HCT116 (cell line): ENCODE measurements around the gene TMCC3. TPM values are rescaled to one million over a fixed set of nuclear protein-coding genes. Genes with fewer than 3 reads are reported as not detected.

Experiments used
- ATAC-seq: fragments of 200-7000 bp; cut with Tn5 transposase; 2 replicates; pipeline ENCODE4 v1.9.1; 2020; ENCODE audit warnings: mild to moderate bottlenecking, moderate library complexity
- BruUV-seq: library from RNA; stranded (reverse); fragments of 400-500 nt; replicated peaks from 2 replicates; lab custom pipeline; 2021; lab: Mats Ljungman, UMichigan
- CTCF ChIA-PET: fragments of 300-600 bp; sonication (Branson Sonifier 250); formaldehyde crosslinking; loops from one replicate; lab custom pipeline; 2021; ENCODE audit warnings: antibody characterized with exemption; lab: Charles Lee
- POLR2A ChIA-PET: fragments of 300-600, 350-600 bp; sonication (Branson Sonifier 250); formaldehyde crosslinking; loops from one replicate; lab custom pipeline; 2021; ENCODE audit warnings: antibody characterized with exemption; lab: Charles Lee
- RAD21 ChIA-PET, 2 experiments: fragments of 300-600 bp; sonication (Branson Sonifier 250); formaldehyde crosslinking; loops; one replicate each; lab custom pipeline; 2023; ENCODE audit warnings: low total read pairs in 2 of 2; ENCODE audit not compliant: uncharacterized antibody in 2 of 2, unreplicated experiment in 2 of 2, low non-redundant PET in 1 of 2; lab: Charles Lee
- DNase-seq: peaks from one replicate; pipeline ENCODE4 v3.0.0-alpha.2; 2010; ENCODE audit warnings: low read depth, low spot score
- H2AFZ ChIP-seq: fragments of 200-600 bp; shearing (Covaris generic), sonication (generic); 2 replicates; pipeline ENCODE4 v1.6.1; 2017; ENCODE audit warnings: low read depth, mixed run types, mixed read lengths, antibody characterized with exemption, low read length; ENCODE audit not compliant: poor library complexity, severe bottlenecking
- H3K27ac ChIP-seq: 2 replicates; pipeline ENCODE4 v1.5.1; 2012; ENCODE audit warnings: low read depth, low read length
- H3K27me3 ChIP-seq: fragments of 200-600 bp; sonication (generic); 2 replicates; pipeline ENCODE4 v1.6.1; 2016; ENCODE audit warnings: mixed run types, low read length, mixed read lengths; ENCODE audit not compliant: insufficient read depth
- H3K36me3 ChIP-seq, 2 experiments: fragments of 200-500 bp in 1 of 2; fragments of 200-600 bp in 1 of 2; sonication (Bioruptor generic) in 1 of 2; sonication (generic) in 1 of 2; 2 replicates each; pipeline versions ENCODE4 v1.5.1 to v1.6.1; 2014 to 2016; ENCODE audit warnings: low read length in 2 of 2, inconsistent platforms in 1 of 2, mixed read lengths in 1 of 2, mixed run types in 1 of 2; ENCODE audit not compliant: insufficient read depth in 2 of 2, control insufficient read depth in 1 of 2
- H3K4me1 ChIP-seq, 2 experiments: fragments of 200-600 bp in 1 of 2; sonication (generic) in 1 of 2; 2 replicates each; pipeline versions ENCODE4 v1.5.1 to v1.6.1; 2012 to 2017; ENCODE audit warnings: low read length in 2 of 2, inconsistent platforms in 1 of 2, mild to moderate bottlenecking in 1 of 2, mixed read lengths in 1 of 2, mixed run types in 1 of 2, moderate library complexity in 1 of 2; ENCODE audit not compliant: insufficient read depth in 2 of 2, control insufficient read depth in 1 of 2
- H3K4me2 ChIP-seq: fragments of 200-600 bp; sonication (generic); 2 replicates; pipeline ENCODE4 v1.6.1; 2017; ENCODE audit warnings: mixed run types, low read length, mixed read lengths
- H3K4me3 ChIP-seq, 2 experiments: fragments of 200-600 bp in 1 of 2; sonication (generic) in 1 of 2; replicated peaks in 1 of 2; 2 replicates each; pipeline ENCODE4 v1.5.1; 2011 to 2016; ENCODE audit warnings: low read length in 2 of 2, control low read depth in 1 of 2, low read depth in 1 of 2, mild to moderate bottlenecking in 1 of 2, mixed read lengths in 1 of 2, mixed run types in 1 of 2
- H3K79me2 ChIP-seq: fragments of 200-600 bp; sonication (generic); 2 replicates; pipeline ENCODE4 v1.6.1; 2017; ENCODE audit warnings: mild to moderate bottlenecking, mixed run types, low read length, moderate library complexity, mixed read lengths; ENCODE audit not compliant: insufficient read depth
- H3K9ac ChIP-seq: fragments of 200-600 bp; sonication (generic); 2 replicates; pipeline ENCODE4 v1.6.1; 2016; ENCODE audit warnings: low read length, mixed read lengths
- H3K9me2 ChIP-seq: fragments of 200-600 bp; sonication (generic), shearing (Covaris generic); 2 replicates; pipeline ENCODE4 v1.6.1; 2017; ENCODE audit warnings: mixed run types, mild to moderate bottlenecking, moderate library complexity; ENCODE audit not compliant: insufficient read depth
- H3K9me3 ChIP-seq, 2 experiments: fragments of 200-500 bp in 1 of 2; fragments of 200-600 bp in 1 of 2; sonication (Bioruptor generic) in 1 of 2; sonication (generic) in 1 of 2; 2 replicates each; pipeline ENCODE4 v1.6.1; 2014 to 2017; ENCODE audit warnings: low read length in 2 of 2, mixed read lengths in 2 of 2, inconsistent platforms in 1 of 2, low read depth in 1 of 2, mild to moderate bottlenecking in 1 of 2, mixed run types in 1 of 2, moderate library complexity in 1 of 2; ENCODE audit not compliant: control insufficient read depth in 1 of 2, insufficient read depth in 1 of 2
- H4K20me1 ChIP-seq: fragments of 200-600 bp; sonication (generic), shearing (Covaris generic); 2 replicates; pipeline ENCODE4 v1.6.1; 2017; ENCODE audit warnings: mixed run types, mild to moderate bottlenecking, moderate library complexity; ENCODE audit not compliant: insufficient read depth
- CBX3 ChIP-seq: IDR thresholded peaks from 2 replicates; pipeline ENCODE4 v1.6.1; 2012; ENCODE audit warnings: low read depth
- EGR1 ChIP-seq: IDR thresholded peaks from 2 replicates; pipeline ENCODE4 v1.6.1; 2012; ENCODE audit warnings: low read depth
- ELF1 ChIP-seq: IDR thresholded peaks from 2 replicates; pipeline ENCODE4 v1.6.1; 2012; ENCODE audit warnings: low read depth, borderline replicate concordance
- FOSL1 ChIP-seq: IDR thresholded peaks from 2 replicates; pipeline ENCODE4 v1.6.1; 2012; ENCODE audit warnings: low read depth
- SIN3A ChIP-seq: IDR thresholded peaks from 2 replicates; pipeline ENCODE4 v1.6.1; 2012; ENCODE audit warnings: low read depth
- SRF ChIP-seq: IDR thresholded peaks from 2 replicates; pipeline ENCODE4 v1.6.1; 2012; ENCODE audit warnings: low read depth
- ZFX ChIP-seq: fragments of 450-650 bp; IDR thresholded peaks from 2 replicates; pipeline ENCODE4 v1.6.1; 2017
- intact Hi-C: fragments of 100-400 bp; cut with micrococcal nuclease; formaldehyde crosslinking; loops from 2 replicates; pipeline ENCODE4 v1.10.0; 2022
- total RNA-seq: library from RNA; stranded (reverse); gene quantifications from one replicate; pipeline ENCODE4 v1.2.1, GENCODE V29; 2021; ENCODE audit not compliant: unreplicated experiment
- TF ChIP-seq, protein P1 (sequence below): IDR thresholded peaks from 2 replicates; pipeline ENCODE4 v1.6.1; 2012; ENCODE audit warnings: low read depth
- TF ChIP-seq, protein P2 (sequence below), 3 experiments: fragments of 200-600 bp in 1 of 3; sonication (generic) in 1 of 3; IDR thresholded peaks in 2 of 3; conservative IDR thresholded peaks in 1 of 3; 2 replicates each; pipeline ENCODE4 v1.5.1; 2012 to 2017; ENCODE audit warnings: low read depth in 2 of 3, low read length in 2 of 3, antibody characterized with exemption in 1 of 3, borderline replicate concordance in 1 of 3, control low read depth in 1 of 3, mild to moderate bottlenecking in 1 of 3, mixed read lengths in 1 of 3, mixed run types in 1 of 3, moderate library complexity in 1 of 3; ENCODE audit not compliant: insufficient read depth in 1 of 3
- TF ChIP-seq, protein P3 (sequence below): IDR thresholded peaks from 2 replicates; pipeline ENCODE4 v1.6.1; 2012
- TF ChIP-seq, protein P4 (sequence below): IDR thresholded peaks from 2 replicates; pipeline ENCODE4 v1.6.1; 2011; ENCODE audit warnings: mild to moderate bottlenecking, low read length, moderate library complexity; ENCODE audit not compliant: insufficient replicate concordance; ENCODE audit errors: extremely low read depth

TMCC3 gene
- total RNA-seq, 1 experiment from 2014 or later, result 4.5 TPM

DNA sequence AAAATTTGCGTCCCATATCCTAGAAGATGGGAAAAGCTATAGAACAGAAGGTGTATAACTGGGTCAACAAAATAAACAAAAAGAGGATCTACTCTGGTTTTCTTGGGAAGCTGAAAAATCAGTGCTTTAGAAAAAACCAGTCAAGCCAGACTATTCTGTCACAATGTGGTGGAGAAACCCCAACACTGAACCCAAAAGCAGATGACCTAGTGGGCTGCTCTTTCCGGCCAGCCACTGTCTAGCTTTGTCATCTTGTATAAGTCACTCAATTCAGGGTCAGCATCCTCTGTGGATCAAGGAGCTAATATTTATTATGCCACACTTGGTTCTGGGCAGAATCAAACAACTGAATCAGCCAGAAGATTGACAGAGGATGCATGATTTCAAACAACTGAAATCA, 26.6 kb upstream of the TMCC3 start (continued):
- TF ChIP-seq, protein P1, sequence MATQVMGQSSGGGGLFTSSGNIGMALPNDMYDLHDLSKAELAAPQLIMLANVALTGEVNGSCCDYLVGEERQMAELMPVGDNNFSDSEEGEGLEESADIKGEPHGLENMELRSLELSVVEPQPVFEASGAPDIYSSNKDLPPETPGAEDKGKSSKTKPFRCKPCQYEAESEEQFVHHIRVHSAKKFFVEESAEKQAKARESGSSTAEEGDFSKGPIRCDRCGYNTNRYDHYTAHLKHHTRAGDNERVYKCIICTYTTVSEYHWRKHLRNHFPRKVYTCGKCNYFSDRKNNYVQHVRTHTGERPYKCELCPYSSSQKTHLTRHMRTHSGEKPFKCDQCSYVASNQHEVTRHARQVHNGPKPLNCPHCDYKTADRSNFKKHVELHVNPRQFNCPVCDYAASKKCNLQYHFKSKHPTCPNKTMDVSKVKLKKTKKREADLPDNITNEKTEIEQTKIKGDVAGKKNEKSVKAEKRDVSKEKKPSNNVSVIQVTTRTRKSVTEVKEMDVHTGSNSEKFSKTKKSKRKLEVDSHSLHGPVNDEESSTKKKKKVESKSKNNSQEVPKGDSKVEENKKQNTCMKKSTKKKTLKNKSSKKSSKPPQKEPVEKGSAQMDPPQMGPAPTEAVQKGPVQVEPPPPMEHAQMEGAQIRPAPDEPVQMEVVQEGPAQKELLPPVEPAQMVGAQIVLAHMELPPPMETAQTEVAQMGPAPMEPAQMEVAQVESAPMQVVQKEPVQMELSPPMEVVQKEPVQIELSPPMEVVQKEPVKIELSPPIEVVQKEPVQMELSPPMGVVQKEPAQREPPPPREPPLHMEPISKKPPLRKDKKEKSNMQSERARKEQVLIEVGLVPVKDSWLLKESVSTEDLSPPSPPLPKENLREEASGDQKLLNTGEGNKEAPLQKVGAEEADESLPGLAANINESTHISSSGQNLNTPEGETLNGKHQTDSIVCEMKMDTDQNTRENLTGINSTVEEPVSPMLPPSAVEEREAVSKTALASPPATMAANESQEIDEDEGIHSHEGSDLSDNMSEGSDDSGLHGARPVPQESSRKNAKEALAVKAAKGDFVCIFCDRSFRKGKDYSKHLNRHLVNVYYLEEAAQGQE, result no peak
- TF ChIP-seq FOSL1 (no peak), ZFX (no peak), ELF1 (no peak)

DNA sequence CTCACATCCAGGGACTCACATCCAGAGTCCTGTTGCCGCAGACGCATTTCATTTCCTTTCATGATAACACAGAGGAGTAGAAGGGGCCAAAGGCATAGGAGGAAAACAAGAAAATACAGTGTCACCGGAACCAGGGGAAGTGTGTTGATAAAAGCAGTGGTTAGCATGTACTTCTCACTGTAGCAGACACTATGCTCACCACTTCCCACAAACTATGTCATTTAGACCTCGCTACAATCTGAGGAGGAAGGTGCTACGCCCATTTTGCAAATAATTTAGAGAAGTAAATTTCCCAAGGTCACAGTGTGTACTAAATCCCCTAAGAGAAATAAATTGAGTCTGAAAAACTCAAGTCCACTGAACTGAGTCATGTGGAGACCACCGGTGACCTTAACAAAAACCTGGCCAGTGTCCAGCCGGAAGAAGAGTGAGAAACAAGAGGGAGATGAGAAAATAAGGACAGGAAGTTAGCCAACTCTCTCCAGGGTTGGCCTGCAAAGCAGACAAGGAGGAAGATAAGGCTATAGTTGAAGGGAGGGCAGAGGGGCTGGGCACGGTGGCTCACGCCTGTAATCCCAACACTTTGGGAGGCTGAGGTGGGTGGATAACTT, 25.8 kb upstream of the TMCC3 start:
- no peak overlapping the region for H3K9ac ChIP-seq
- no peaks in the 10 kb centered on the region for H3K9me2 ChIP-seq
- DNase-seq (no peak), ATAC-seq (no peak)
- H3K36me3 ChIP-seq, result no peaks in the 10 kb centered on the region
- POLR2A ChIA-PET, result no interaction called here
- no peak overlapping the region for H3K4me2 ChIP-seq
- H4K20me1 ChIP-seq, result no peaks in the 10 kb centered on the region
- H3K79me2 ChIP-seq, result no peaks in the 10 kb centered on the region
- no peak overlapping the region for H3K27ac ChIP-seq
- RAD21 ChIA-PET, result no interaction called here
- no peak overlapping the region for H3K4me3 ChIP-seq
- no TSS peak for BruUV-seq
- no peaks in the 10 kb centered on the region for H3K27me3 ChIP-seq
- CTCF ChIA-PET, result interaction anchor here (1.1 kb wide), 1 partner anchor 199 kb away, joined by 3 read pairs; no protein-coding TSS in a partner anchor
- no peaks in the 10 kb centered on the region for H3K9me3 ChIP-seq
- no peaks in the 10 kb centered on the region for H3K4me1 ChIP-seq
- intact Hi-C loops, result no loop called here
- no peak overlapping the region for H2AFZ ChIP-seq
- TF ChIP-seq, protein P2, sequence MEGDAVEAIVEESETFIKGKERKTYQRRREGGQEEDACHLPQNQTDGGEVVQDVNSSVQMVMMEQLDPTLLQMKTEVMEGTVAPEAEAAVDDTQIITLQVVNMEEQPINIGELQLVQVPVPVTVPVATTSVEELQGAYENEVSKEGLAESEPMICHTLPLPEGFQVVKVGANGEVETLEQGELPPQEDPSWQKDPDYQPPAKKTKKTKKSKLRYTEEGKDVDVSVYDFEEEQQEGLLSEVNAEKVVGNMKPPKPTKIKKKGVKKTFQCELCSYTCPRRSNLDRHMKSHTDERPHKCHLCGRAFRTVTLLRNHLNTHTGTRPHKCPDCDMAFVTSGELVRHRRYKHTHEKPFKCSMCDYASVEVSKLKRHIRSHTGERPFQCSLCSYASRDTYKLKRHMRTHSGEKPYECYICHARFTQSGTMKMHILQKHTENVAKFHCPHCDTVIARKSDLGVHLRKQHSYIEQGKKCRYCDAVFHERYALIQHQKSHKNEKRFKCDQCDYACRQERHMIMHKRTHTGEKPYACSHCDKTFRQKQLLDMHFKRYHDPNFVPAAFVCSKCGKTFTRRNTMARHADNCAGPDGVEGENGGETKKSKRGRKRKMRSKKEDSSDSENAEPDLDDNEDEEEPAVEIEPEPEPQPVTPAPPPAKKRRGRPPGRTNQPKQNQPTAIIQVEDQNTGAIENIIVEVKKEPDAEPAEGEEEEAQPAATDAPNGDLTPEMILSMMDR (IDR thresholded peaks at IDR 0.05 in 2 of 3, conservative IDR thresholded peaks at IDR 0.05 in 1 of 3; ENCODE audit: borderline replicate concordance in 1 of 3, insufficient read depth in 1 of 3, low read depth in 2 of 3, low read length in 2 of 3), result no peak
- TF ChIP-seq, protein P3, sequence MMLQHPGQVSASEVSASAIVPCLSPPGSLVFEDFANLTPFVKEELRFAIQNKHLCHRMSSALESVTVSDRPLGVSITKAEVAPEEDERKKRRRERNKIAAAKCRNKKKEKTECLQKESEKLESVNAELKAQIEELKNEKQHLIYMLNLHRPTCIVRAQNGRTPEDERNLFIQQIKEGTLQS, result no peak
- TF ChIP-seq ZFX (no peak), CBX3 (no peak), EGR1 (no peak), SIN3A (no peak), ELF1 (no peak), SRF (no peak)
- TF ChIP-seq, protein P4, sequence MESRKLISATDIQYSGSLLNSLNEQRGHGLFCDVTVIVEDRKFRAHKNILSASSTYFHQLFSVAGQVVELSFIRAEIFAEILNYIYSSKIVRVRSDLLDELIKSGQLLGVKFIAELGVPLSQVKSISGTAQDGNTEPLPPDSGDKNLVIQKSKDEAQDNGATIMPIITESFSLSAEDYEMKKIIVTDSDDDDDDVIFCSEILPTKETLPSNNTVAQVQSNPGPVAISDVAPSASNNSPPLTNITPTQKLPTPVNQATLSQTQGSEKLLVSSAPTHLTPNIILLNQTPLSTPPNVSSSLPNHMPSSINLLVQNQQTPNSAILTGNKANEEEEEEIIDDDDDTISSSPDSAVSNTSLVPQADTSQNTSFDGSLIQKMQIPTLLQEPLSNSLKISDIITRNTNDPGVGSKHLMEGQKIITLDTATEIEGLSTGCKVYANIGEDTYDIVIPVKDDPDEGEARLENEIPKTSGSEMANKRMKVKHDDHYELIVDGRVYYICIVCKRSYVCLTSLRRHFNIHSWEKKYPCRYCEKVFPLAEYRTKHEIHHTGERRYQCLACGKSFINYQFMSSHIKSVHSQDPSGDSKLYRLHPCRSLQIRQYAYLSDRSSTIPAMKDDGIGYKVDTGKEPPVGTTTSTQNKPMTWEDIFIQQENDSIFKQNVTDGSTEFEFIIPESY, result no peak
- TF ChIP-seq, protein P1, result no peak
